Stimulated activated CD4-positive, alpha-beta T cell treated with anti-CD3 and anti-CD28 coated beads, TNF-alpha, amount 100 ng/mL, for 24 hours (primary cell): ENCODE measurements around the gene FAM20C.

Source experiments
- DNase-seq, 3 experiments: peaks; one replicate each; pipeline ENCODE4 v3.0.0-alpha.2; 2020; ENCODE audit warnings: low read depth in 3 of 3

Gene FAM20C

DNA sequence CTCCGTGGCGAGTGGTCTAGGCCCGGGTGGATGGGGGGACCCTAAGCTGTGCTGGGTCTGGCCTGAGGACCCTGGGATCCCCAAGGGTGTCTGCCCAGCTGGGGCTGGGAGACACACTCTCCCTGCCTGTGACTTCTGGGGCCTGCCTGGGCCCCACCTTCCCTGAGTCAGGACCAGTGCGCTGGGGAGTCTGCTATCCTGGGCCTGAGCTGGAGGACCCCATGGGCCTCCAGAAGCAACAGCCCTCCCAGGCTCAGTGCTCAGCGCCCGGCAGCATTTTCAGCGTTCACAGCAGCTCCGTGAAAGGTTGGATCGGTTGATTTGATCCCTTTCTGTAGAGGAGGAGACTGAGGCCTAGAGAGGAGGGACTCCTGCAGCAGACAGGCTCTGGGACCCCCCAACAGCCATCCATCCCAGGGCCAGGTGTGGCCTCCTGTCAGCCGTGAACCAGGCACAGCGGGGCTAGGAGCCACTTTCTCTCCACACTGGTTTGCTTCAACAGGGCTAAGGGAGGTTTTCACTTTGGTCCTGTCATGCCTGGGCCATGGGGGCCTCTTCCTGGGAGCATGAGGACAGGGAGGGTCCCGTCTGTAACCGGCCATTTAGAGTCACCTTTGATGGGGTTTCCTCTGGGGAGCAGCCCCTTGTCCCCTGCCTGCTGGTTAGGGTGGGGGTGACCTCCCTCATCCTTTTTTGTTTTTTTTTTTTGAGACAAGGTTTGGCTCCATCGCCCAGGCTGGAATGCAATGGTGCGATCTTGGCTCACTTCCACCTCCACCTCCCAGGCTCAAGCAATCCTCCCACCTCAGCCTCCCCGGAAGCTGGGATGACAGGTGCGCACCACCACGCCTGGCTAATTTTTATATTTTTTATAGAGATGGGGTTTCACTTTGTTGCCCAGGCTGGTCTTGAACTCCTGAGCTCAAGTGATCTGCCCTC, 110.0 kb downstream of the FAM20C start:
- no peak for DNase-seq

DNA sequence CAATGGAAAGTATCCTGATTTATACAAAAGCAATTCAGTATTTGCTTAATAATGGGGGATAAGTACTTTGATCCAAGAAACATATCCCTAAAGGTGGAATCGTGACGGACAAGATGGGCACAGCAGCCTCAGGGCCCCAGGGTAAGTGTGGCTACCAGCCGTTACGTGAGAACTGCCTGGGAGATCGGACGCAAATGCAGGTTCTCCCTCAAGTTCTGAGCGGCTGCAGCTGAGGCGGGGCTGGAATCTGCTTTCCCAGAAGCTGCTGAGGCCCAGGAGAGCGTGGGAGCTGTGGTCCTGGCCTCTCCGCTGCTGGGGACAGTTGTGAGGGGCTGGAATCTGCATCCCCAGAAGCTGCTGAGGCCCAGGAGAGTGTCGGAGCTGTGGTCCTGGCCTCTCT, 111.1 kb downstream of the FAM20C start:
- no peak for DNase-seq

DNA sequence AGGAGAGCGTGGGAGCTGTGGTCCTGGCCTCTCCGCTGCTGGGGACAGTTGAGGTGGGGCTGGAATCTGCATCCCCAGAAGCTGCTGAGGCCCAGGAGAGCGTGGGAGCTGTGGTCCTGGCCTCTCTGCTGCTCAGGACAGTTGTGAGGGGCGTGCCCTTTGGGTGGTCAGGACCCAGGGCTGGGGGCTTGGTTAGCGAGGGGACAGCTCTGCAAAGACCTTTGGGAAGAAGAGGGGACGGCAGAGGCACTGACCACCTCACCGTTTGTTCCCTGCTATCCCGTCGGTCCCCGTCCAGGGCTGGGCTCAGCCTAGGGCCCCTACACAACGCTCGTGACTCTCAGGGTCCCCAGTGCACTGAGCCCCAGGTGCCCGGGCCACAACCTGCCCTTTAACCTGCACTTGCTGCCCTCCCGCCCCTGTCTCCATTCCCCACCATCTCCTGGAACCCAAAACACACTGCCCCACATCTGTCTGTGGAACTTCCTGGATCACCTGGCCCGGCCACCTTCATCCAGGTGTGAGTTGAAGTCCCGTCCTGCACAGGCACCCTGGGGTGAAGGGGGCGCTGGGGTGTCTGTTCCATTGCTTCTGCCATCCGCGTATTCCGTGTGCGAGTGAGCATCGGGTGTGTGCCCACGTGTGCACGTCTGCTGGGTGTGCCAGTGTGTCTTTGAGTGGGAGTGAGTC, 111.7 kb downstream of the FAM20C start:
- no peak for DNase-seq

DNA sequence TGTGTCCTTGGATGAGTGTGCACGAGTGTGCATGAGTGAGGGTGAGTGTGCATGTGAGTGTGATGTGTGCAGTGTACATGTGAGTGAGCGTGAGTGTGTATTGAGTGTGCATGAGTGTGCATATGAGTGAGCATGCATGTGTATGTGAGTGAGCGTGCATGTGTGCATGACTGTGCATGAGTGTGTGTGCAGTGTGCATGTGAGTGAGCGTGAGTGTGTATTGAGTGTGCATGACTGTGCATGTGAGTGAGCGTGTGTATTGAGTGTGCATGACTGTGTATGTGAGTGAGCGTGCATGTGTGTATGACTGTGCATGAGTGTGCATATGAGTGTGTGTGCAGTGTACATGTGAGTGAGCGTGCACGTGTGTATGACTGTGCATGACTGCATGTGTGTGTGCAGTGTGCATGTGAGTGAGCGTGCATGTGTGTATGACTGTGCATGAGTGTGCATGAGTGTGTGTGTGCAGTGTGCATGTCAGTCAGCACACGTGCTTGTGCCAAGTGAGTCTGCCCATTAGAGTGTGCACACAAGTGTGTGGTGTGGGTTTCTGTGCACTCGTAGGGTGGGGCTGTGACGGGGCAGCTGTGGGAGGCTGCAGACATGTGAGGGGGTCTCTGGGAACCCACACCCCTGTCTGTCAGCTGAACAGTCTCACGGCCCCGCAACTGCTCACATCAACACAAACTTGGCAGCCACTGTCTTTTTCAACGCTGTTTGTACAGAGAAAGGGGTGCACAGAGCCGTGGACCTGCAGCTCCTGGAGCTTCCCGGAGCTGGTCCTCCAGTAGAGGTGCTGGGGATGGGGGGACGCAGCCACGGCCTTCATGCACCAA, 112.4 kb downstream of the FAM20C start:
- DNase-seq: no peak

DNA sequence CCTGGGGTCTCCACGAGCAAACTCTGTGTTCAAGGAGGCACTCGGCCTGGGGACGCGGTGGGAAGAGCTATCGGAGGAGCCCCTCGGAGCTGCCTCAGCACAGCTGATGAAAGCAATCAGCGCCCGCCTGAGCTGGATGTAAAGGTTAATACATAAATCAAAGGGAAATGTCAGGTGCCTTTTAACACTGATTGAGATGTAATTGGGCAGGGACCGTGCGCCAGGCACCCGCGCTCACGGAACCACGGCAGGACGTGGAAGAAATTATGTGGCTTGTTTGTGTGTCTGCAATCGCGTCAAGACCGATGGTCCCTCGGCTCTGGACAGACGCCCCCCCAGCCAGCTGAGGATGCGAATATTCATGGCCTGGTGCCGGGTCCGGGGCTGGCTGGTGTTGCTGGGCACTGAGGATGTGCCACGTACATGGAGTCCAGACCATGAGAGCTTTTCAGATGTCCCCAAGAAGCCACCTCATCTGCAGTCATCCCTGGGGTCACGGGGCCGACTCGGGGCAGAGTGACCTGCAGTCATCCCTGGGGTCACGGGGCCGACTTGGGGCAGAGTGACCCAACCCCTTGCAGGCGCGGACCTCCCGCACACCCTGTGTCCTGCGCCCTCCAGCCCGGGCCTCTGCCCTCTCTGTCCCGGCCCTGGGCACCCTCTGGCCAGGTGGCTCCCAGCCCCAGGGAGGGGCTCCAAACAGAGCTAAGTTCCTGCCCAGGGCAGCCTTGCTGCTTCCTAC, 113.2 kb downstream of the FAM20C start:
- no peak for DNase-seq

DNA sequence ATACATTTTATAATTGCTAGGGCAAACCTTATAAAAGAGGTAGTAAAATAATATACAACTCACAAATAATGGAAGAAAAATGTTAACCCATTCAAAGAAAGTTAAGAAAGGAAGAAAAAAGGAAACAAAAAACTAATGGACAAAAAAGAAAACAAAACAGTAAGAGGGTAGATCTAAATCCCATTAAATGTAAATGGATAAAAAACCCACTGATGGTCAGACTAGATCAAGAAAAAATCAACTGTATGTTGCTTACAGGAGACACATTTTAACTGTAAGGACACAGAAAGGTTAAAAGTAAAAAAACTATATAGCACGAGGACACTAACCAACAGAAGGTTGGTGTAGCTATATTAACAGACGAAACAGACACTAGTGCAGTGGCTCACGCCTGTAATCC, 115.6 kb downstream of the FAM20C start:
- no peak for DNase-seq

DNA sequence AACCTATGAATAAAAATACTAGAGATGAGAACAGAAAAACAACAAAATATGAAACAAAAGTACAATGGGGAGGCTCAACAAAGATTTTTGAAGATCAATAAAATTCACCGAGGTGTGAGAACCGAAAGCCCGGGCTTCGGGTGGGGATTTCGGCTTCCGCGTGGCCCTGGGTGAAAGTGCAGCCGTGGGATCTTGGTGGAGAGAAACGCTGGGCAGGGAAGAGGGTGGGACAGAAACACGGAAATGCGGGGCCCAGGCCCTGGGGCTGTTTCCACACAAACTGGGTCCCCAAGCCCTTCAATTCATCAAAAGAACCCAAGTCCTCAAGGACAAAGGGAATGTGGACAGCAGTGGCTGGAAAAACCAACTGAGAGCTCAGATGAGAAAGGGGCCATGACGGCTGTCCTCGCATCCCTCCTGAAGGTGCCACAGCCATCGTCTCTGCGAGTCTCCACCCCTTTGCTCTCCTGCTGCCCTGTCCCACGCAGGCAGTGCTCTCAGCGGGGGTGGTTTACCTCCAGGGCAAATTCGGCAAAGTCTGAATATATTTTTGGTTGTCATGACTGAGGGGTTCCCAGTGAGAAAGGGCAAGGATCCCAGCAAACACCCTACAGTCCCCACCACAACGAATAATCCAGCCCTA, 117.3 kb downstream of the FAM20C start:
- no peak for DNase-seq
